Activated CD4-positive, alpha-beta T cell treated with anti-CD3 and anti-CD28 coated beads, Interleukin-2, amount 50 U/mL, for 1 hour (primary cell): ENCODE data around the gene KLHL13.
"Not testable (repeated sequence)": the region's sequence is repeated elsewhere in the genome, so short reads cannot be mapped to it uniquely, and the experiment has no call there.

Experiments
- DNase-seq: peaks from one replicate; pipeline ENCODE4 v3.0.0-alpha.2; 2020

The KLHL13 gene

GRCh38 chrX:118062817-118063615, 53.6 kb downstream of the KLHL13 start:
- DNase-seq: no peak

GRCh38 chrX:118062048-118062789, 54.4 kb downstream of the KLHL13 start:
- DNase-seq: no peak

GRCh38 chrX:118058924-118059323, 57.7 kb downstream of the KLHL13 start:
- DNase-seq: no peak

- no peak for DNase-seq
Measured at GRCh38 chrX:118056870-118057269, 59.7 kb downstream of the KLHL13 start.

- no peak for DNase-seq
Measured at GRCh38 chrX:118049713-118050112, 66.9 kb downstream of the KLHL13 start.

GRCh38 chrX:118047446-118048186, 69.0 kb downstream of the KLHL13 start:
- no peak for DNase-seq

GRCh38 chrX:118039591-118039990, 77.0 kb downstream of the KLHL13 start:
- DNase-seq: no peak

GRCh38 chrX:118038614-118039365, 77.8 kb downstream of the KLHL13 start:
- DNase-seq: no peak

GRCh38 chrX:118026631-118027030, 90.0 kb downstream of the KLHL13 start:
- DNase-seq: no peak

GRCh38 chrX:118025226-118025625, 91.4 kb downstream of the KLHL13 start:
- no peak for DNase-seq

GRCh38 chrX:118024482-118024881, 92.1 kb downstream of the KLHL13 start:
- no peak for DNase-seq

- DNase-seq: no peak
Measured at GRCh38 chrX:118022753-118023152, 93.9 kb downstream of the KLHL13 start.

GRCh38 chrX:118016422-118016821, 100.2 kb downstream of the KLHL13 start:
- no peak for DNase-seq

- not testable (repeated sequence) for DNase-seq
Measured at GRCh38 chrX:118002417-118002816, 114.2 kb downstream of the KLHL13 start.

GRCh38 chrX:118000518-118000917, 116.1 kb downstream of the KLHL13 start:
- no peak for DNase-seq

GRCh38 chrX:117998171-117998570, 118.4 kb downstream of the KLHL13 start:
- DNase-seq: no peak

- DNase-seq: no peak
Measured at GRCh38 chrX:117996918-117997480, 119.6 kb downstream of the KLHL13 start.

- DNase-seq: no peak
Measured at GRCh38 chrX:117996408-117996807, 120.2 kb downstream of the KLHL13 start.

- no peak for DNase-seq
Measured at GRCh38 chrX:117995378-117995777, 121.2 kb downstream of the KLHL13 start.

GRCh38 chrX:117992192-117992723, 124.4 kb downstream of the KLHL13 start:
- no peak for DNase-seq

- DNase-seq: no peak
Measured at GRCh38 chrX:117990438-117990837, 126.2 kb downstream of the KLHL13 start.

GRCh38 chrX:117989512-117989911, 127.1 kb downstream of the KLHL13 start:
- no peak for DNase-seq
